ENCODE data around the gene NFATC2.

Gene NFATC2

GRCh38 chr20:51431321-51431720, 111.2 kb downstream of the NFATC2 start:
- POLR2A ChIA-PET: interaction anchor here (0.6 kb wide), 1 partner anchor 69 kb away, joined by 3 read pairs; no protein-coding TSS in a partner anchor
- H3K4me3 ChIP-seq (ENCODE audit: low read depth, low read length): no peak overlapping the region
- no peak for DNase-seq (ENCODE audit: low read depth, low spot score)
- CTCF ChIA-PET: no interaction called here
- no peak for TF ChIP-seq CTCF (IDR thresholded peaks at IDR 0.05; ENCODE audit: insufficient read depth, low read length, missing control alignments)

DNA sequence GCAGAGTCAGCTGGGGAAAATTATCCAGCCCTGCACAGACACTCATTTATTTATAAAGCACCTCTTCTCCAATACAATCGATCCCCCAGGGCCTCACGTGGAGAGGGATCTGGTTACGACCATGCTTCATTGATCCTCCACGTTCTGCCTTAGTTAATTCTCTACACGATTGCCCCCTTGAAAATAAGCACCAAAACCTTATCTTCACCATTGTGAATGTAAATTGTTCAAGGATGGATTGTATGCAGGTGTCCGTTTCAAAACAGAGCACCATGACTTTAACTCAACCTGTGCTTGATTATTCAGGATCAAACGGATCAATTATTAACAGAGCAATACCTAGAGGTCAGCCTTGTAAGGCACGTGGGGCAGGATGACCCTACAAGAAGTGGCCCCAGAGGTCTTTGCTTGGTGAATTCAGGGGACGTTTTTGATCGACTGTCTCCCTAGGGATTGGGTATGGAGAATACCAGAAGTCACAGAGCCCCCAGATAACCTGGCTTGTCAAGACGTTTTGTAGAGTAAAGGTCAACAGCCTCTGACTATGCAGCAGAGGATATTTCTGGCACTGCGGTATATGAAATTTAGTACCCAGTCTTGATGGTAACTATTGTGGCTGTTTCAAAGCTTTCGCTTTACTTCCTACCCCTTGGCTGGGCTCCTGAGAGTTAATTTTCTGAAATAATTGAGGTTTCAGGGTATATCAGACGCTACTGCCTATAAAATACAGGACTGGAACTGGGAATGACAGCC, 112.1 kb downstream of the NFATC2 start:
- no peak overlapping the region for H3K4me3 ChIP-seq (ENCODE audit: low read depth, low read length)

DNA sequence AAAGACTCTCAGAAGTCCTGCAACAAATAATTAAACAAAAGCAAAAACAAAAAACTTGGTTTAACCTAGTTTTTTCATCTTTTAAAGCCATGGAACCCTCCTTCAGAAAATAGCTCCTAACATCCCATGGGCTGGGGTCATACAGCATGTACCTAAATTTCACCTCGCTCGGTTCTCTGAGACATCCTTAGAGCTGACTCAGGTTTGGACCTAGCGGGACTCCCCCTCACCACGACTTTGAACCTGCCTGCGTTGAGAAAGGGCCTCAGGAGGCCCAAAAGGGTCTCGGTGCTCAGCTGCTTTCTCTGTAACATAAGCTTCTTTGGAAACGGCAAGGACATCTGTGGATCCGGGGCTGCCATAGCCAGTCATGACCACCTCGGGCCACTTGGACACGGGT, 112.8 kb downstream of the NFATC2 start:
- CTCF ChIA-PET: interaction anchor here (1.4 kb wide), 1 partner anchor 9 kb away, joined by 4 read pairs; no protein-coding TSS in a partner anchor
- no peak for TF ChIP-seq CTCF (IDR thresholded peaks at IDR 0.05; ENCODE audit: insufficient read depth, low read length, missing control alignments)
- POLR2A ChIA-PET: interaction anchor here (0.5 kb wide), 1 partner anchor 30 kb away, joined by 6 read pairs; no protein-coding TSS in a partner anchor

More for the DNA sequence above, 112.1 kb downstream of the NFATC2 start:
- CTCF ChIA-PET: interaction anchor here (1.4 kb wide), 1 partner anchor 8 kb away, joined by 4 read pairs; no protein-coding TSS in a partner anchor
- DNase-seq (ENCODE audit: low read depth, low spot score): no peak
- TF ChIP-seq CTCF (IDR thresholded peaks at IDR 0.05; ENCODE audit: insufficient read depth, low read length, missing control alignments): no peak
- POLR2A ChIA-PET: no interaction called here

GRCh38 chr20:51429144-51429482, 113.4 kb downstream of the NFATC2 start:
- H3K4me3 ChIP-seq (ENCODE audit: low read depth, low read length): no peak overlapping the region
- ChIA-PET CTCF (interaction anchor here (0.7 to 1.4 kb wide), 3 partner anchors 9 to 43 kb away, joined by 3 to 4 read pairs (median 4); no protein-coding TSS in a partner anchor), POLR2A (interaction anchor here (0.5 kb wide), 1 partner anchor 29 kb away, joined by 6 read pairs; no protein-coding TSS in a partner anchor)
- TF ChIP-seq CTCF (IDR thresholded peaks at IDR 0.05; ENCODE audit: insufficient read depth, low read length, missing control alignments): no peak
- no peak for DNase-seq (ENCODE audit: low read depth, low spot score)

More for the DNA sequence above, 112.8 kb downstream of the NFATC2 start:
- no peak overlapping the region for H3K4me3 ChIP-seq (ENCODE audit: low read depth, low read length)
- DNase-seq (ENCODE audit: low read depth, low spot score): no peak

GRCh38 chr20:51428401-51429143, 113.9 kb downstream of the NFATC2 start:
- TF ChIP-seq CTCF (IDR thresholded peaks at IDR 0.05; ENCODE audit: insufficient read depth, low read length, missing control alignments): no peak
- DNase-seq (ENCODE audit: low read depth, low spot score): no peak
- ChIA-PET CTCF (interaction anchor here (0.7 to 1.4 kb wide), 3 partner anchors 10 to 42 kb away, joined by 3 to 4 read pairs (median 4); no protein-coding TSS in a partner anchor), POLR2A (no interaction called here)
- H3K4me3 ChIP-seq (ENCODE audit: low read depth, low read length): no peak overlapping the region
